NOMO-1 (cell line): ENCODE data around the gene TTYH3.
A peak's percentile ranks its signal among the peaks of the same experiment; 100 is the strongest.
"Not testable (repeated sequence)": the region's sequence is repeated elsewhere in the genome, so short reads cannot be mapped to it uniquely, and the experiment has no call there.

ENCODE experiments used
- DNase-seq, 2 experiments: peaks; one replicate each; lab custom pipeline; 2025; ENCODE audit not compliant: unreplicated experiment in 2 of 2; lab: John Stamatoyannopoulos, UW

Gene TTYH3

GRCh38 chr7:2601907-2602306, 29.9 kb upstream of the TTYH3 start:
- DNase-seq = no peak

GRCh38 chr7:2602406-2603043, 29.3 kb upstream of the TTYH3 start:
- no peak for DNase-seq

GRCh38 chr7:2603044-2603965, 28.5 kb upstream of the TTYH3 start:
- DNase-seq = no peak

GRCh38 chr7:2604608-2605174, 27.1 kb upstream of the TTYH3 start:
- DNase-seq = no peak

- no peak for DNase-seq
Observed at GRCh38 chr7:2605608-2606538, 25.9 kb upstream of the TTYH3 start.

- no peak for DNase-seq
Observed at GRCh38 chr7:2606539-2606936, 25.2 kb upstream of the TTYH3 start.

GRCh38 chr7:2607122-2607922, 24.5 kb upstream of the TTYH3 start:
- DNase-seq = no peak

- peak in 1 of 2 experiments; percentile 37 for DNase-seq
Observed at GRCh38 chr7:2607923-2608904, 23.6 kb upstream of the TTYH3 start.

GRCh38 chr7:2608921-2609411, 22.8 kb upstream of the TTYH3 start:
- peak; percentile 63 to 90 for DNase-seq

- DNase-seq = not testable (repeated sequence)
Observed at GRCh38 chr7:2609646-2610045, 22.1 kb upstream of the TTYH3 start.

GRCh38 chr7:2610466-2610865, 21.3 kb upstream of the TTYH3 start:
- no peak for DNase-seq

- no peak for DNase-seq
Observed at GRCh38 chr7:2610898-2611297, 20.9 kb upstream of the TTYH3 start.

GRCh38 chr7:2611401-2611800, 20.4 kb upstream of the TTYH3 start:
- DNase-seq = no peak

GRCh38 chr7:2611922-2612321, 19.9 kb upstream of the TTYH3 start:
- no peak for DNase-seq

- no peak for DNase-seq
Observed at GRCh38 chr7:2612445-2613097, 19.2 kb upstream of the TTYH3 start.

GRCh38 chr7:2613098-2613930, 18.5 kb upstream of the TTYH3 start:
- no peak for DNase-seq

GRCh38 chr7:2613931-2614600, 17.7 kb upstream of the TTYH3 start:
- peak in 1 of 2 experiments; percentile 43 for DNase-seq
